NCI-H446 (cell line): ENCODE results near the gene ZBTB9.
"Not testable (repeated sequence)": the region's sequence is repeated elsewhere in the genome, so short reads cannot be mapped to it uniquely, and the experiment has no call there.

ENCODE experiments used
- DNase-seq, 2 experiments: peaks; one replicate each; lab custom pipeline; 2025; lab: John Stamatoyannopoulos, UW

ZBTB9 gene

DNA sequence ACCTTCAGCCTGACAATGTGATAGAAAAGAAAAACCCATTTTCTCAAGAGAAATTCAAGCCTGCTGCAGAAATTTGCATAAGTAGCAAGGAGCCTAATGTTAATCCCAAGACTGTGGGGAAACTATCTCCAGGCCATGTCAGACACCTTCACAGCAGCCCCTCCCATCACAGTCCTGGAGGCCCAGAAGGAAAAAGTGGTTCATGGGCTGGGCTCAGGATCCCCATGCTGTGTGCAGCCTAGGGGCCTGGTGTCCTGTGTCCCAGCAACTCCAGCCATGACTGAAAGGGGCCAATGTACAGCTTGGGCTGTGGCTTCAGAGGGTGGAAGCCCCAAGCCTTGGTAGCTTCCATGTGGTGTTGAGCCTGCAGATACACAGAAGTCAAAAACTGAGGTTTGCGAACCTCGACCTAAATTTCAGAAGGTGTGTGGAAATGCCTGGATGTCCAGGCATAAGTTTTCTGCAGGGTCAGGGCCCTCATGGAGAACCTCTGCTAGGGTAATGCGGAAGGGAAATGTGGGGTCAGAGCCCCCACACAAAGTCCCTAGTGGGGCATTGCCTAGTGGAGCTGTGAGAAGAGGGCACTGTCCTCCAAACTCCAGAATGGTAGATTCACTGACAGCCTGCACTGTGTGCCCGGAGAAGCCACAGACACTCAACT lies 11.8 kb downstream of the ZBTB9 start:
- DNase-seq = no peak

DNA sequence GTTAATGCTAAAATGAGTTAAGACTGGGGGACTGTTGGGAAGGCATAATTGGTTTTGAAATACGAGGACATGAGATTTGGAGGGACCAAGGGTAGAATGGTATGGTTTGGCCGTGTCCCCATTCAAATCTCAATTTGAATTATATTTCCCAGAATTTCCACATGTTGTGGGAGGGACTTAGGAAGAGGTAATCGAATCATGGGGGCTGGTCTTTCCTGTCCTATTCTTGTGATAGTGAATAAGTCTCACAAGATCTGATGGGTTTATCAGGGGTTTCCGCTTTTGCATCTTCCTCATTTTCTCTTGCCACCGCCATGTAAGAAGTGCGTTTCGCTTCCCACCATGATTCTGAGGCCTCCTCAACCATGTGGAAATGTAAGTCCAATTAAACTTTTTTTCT lies 12.7 kb downstream of the ZBTB9 start:
- DNase-seq = no peak

GRCh38 chr6:33469661-33470060 lies 15.3 kb downstream of the ZBTB9 start:
- DNase-seq = no peak

DNA sequence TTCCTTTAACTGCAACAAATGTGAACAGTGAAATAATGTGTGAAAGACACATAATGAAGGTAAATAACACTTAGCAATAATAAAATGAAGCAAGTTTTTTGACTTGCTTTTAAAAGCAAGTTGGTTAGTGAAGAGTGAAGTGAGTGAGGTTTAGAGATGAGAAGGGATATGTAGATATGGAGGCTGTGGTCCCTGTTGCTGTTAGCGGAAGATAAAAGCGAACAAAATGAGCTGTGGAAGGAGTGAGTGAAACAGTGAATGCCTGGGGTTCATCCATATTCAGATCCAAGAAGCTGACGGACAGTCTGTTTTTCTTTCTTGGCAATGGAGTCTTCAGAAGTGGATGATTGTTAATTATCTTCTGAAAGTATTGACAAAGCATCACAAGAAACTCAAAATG lies 23.5 kb downstream of the ZBTB9 start:
- no peak for DNase-seq

GRCh38 chr6:33481192-33481591 lies 26.8 kb downstream of the ZBTB9 start:
- no peak for DNase-seq

DNA sequence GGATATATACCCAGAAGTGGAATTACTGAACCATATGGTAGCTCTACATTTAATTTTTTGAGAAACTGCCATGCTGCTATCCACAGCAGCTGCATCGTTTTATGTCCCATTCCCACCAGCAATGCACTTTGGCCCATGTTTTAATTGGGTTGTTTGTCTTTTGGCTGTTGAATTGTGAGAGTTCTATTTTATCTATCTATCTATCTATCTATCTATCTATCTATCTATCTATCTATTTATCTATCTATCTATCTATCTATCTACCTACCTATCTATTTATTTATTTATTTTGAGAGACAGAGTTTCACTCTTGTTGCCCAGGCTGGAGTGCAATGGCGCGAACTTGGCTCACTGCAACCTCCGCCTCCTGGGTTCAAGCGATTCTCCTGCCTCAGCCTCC lies 28.2 kb downstream of the ZBTB9 start:
- DNase-seq = not testable (repeated sequence)

DNA sequence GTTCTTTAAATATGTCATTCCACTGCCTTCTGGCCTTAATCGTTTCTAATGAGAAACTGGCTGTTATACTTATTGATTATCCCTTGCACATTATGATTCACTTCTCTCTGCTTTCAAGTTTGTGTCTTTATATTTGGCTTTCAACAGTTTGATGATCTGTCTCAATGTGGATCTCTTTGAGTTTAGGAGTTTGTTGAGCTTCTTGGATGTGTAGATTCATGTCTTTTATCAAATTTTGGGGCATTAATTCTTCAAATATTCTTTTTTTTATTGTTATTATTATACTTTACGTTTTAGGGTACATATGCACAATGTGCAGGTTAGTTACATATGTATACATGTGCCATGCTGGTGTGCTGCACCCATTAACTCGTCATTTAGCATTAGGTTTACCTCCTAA lies 29.3 kb downstream of the ZBTB9 start:
- no peak for DNase-seq

GRCh38 chr6:33484673-33485262 lies 30.4 kb downstream of the ZBTB9 start:
- DNase-seq = not testable (repeated sequence)

DNA sequence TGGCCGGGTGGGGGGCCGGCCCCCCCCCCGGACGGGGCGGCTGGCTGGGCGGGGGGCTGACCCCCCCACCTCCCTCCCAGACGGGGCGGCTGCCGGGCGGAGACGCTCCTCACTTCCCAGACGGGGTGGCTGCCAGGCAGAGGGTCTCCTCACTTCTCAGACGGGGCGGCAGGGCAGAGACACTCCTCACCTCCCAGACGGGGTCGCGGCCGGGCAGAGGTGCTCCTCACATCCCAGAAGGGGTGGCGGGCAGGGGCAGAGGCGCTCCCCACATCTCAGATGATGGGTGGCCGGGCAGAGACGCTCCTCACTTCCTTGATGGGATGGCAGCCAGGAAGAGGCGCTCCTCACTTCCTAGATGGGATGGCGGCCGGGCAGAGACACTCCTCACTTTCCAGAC lies 31.3 kb downstream of the ZBTB9 start:
- not testable (repeated sequence) for DNase-seq

GRCh38 chr6:33488339-33488738 lies 34.0 kb downstream of the ZBTB9 start:
- DNase-seq = no peak

DNA sequence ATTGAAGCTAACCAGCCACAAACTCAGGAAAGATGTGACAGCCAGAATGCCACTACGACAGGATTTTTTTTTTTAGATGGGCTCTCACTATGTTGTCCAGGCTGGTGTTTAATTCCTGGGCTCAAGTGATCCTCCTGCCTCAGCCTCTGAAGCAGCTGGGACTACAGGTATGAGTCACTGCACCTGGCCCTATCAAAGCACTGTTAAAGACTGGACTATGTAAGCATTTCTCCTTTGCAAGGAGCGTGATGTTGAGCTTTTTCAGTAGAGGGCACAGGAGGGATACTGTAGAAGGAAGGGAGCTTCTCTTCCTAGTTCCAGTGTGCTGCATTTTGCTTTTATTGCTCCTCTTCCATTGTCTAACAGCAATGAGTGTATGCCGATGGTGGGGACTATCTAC lies 35.8 kb downstream of the ZBTB9 start:
- no peak for DNase-seq

DNA sequence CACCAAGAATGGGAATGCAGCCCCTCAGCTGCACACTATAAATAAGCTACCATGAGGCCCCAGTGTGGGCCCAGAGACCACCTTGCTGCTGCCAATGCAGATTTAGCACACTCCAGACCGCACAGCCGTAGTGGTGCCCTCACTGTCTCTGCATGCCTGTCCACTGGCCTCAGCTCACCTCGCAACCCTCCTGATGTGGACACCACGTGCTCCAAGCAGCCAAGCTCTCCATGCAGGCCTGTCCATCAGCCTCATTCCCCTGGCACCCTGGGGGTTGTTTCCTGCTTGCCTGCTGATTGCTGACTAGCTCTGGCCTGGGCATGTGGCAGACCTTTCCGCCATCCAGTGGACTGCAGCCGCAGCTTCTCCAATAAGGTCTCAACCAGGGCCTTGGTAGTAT lies 36.2 kb downstream of the ZBTB9 start:
- no peak for DNase-seq

- no peak for DNase-seq
Observed at GRCh38 chr6:33492093-33492492, 37.7 kb downstream of the ZBTB9 start.

GRCh38 chr6:33497157-33497556 lies 42.8 kb downstream of the ZBTB9 start:
- DNase-seq = no peak

GRCh38 chr6:33502486-33502885 lies 48.1 kb downstream of the ZBTB9 start:
- no peak for DNase-seq

GRCh38 chr6:33504486-33504885 lies 50.1 kb downstream of the ZBTB9 start:
- DNase-seq = no peak

DNA sequence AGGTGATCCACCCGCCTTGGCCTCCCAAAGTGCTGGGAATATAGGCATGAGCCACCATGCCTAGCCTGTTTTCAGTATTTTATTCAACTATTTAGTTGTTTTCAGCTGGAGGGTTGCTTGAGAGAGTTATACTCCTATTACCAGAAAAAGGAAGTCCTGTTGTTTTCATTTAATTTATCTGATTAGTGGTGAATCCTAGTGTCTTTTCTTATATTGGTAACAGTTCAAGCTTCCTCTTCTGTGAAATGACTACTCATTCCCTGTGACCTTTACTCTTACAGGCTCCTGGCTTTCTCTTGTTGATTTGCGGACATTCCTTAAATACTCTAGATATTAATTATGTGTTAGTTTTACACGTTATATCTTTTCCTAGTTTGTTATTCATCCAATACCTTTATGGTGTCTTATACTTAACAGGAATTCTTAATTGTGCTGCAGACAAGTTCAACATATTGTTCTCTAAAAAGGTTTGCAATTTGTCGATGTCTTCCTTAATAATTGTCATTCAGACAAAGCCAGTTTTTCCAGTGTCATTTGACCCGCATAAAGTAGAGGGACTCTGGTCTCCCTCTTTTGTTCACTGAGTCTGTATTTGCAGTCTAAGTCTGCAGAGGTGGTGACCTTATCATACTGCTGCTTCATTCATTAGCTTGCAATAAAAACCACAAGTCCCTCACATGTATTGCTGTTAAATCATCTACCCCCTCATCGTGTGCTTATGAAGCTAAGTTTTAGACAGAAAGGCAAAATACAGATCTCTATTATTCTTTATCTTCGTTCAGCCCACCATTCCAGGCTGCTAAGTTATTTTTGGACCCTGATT lies 51.4 kb downstream of the ZBTB9 start:
- no peak for DNase-seq
